HAP-1 (cell line): Measurements from ENCODE around the gene FNDC8.
"Not testable (repeated sequence)": the region's sequence is repeated elsewhere in the genome, so short reads cannot be mapped to it uniquely, and the experiment has no call there.

Experiments
- DNase-seq, 2 experiments: peaks; one replicate each; pipeline ENCODE4 v3.0.0-alpha.2; 2016 to 2020; ENCODE audit warnings: low spot score in 2 of 2
- H3K27me3 ChIP-seq: fragments of 250-450 bp; sonication (Bioruptor Pico); 2 replicates; pipeline ENCODE4 v1.5.1; 2020; ENCODE audit warnings: low read depth, mild to moderate bottlenecking, moderate library complexity
- H3K36me3 ChIP-seq: fragments of 250-450 bp; sonication (Bioruptor Pico); replicated peaks from 2 replicates; pipeline ENCODE4 v1.5.1; 2020; ENCODE audit warnings: mild to moderate bottlenecking
- H3K4me1 ChIP-seq: fragments of 250-450 bp; sonication (Bioruptor Pico); 2 replicates; pipeline ENCODE4 v1.5.1; 2020; ENCODE audit warnings: mild to moderate bottlenecking
- H3K4me3 ChIP-seq: fragments of 250-450 bp; sonication (Bioruptor Pico); 2 replicates; pipeline ENCODE4 v1.5.1; 2020; ENCODE audit warnings: mild to moderate bottlenecking, moderate library complexity
- H3K9me3 ChIP-seq: fragments of 250-450 bp; sonication (Bioruptor Pico); 2 replicates; pipeline ENCODE4 v1.5.1; 2020; ENCODE audit warnings: mild to moderate bottlenecking, moderate library complexity
- in situ Hi-C: fragments of 300-500 bp; cut with MboI; formaldehyde crosslinking; loops from 3 replicates; pipeline ENCODE4 v1.14.3; 2020; ENCODE audit warnings: low sequenced_read_pairs, inconsistent platforms, mixed read lengths

FNDC8 gene

DNA sequence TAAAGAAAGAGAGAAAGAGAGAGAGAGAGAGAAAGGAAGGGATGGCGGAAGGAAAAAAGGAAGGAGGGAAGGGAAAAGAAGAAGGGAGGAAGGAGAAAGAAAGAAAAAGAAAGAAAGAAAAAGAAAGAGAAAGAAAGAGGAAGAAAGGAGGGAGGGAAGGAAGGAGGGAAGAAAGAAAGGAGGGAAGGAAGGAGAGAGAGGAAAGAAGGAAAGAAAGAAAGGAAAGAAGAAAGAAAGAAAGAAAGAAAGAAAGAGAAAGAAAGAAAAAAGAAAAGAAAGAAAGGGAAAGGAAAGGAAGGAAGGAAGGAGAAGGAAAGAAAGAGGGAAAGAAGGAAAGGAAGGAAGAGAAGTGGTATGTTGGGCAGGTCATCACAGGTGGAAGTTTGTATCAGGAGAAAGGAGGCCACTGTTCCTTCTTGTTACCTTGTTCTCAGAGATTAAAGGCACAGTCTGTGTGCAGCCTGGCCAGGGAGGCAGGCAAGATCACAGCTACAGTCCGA, 53.5 kb downstream of the FNDC8 start:
- DNase-seq, result no peak
- Histone ChIP-seq H3K9me3 (no peaks in the 10 kb centered on the region), H3K4me3 (no peak overlapping the region), H3K36me3 (no peaks in the 10 kb centered on the region), H3K27me3 (no peaks in the 10 kb centered on the region), H3K4me1 (no peaks in the 10 kb centered on the region)
- in situ Hi-C loops, result loop anchor here (25.0 kb wide), 1 partner anchor 362 kb away; the partner anchor contains the start of gene SLFN12L

DNA sequence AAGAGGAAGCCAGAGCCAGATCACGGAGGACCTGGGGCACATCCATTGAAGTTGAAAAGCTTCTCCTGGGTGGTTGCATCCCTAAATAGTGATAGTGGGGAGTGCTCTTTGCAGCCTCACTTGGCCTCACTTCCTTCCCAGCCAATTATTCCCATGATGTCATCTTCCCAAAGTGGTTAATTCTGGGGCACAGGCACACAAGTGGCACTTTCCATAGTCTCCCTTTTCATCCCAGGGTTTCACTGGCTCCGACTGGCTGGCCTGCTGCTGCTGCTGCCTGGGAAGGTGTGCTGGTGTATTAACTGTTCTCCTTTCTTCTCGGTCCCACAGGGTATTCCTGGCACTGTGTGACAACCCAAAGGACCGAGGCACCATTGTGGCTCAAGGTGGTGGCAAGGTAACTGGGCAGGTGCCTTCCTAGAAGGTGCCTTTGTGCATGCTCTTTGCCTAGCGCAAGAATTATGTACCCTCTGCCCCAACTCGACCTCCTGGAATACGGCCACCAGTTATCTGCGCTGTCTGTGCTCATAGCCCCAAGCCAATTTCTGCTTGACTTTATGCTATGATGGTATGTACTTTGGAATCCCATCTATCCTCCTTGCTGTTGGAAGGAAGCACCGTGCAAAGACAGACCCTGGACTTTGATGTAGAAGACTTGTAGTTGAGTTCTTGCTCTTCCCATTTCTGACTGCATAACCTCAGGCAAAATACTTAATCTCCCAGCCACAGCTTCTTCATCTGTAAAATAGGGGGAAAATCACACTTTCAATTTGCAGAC, 54.4 kb downstream of the FNDC8 start:
- H3K27me3 ChIP-seq, result no peaks in the 10 kb centered on the region
- no peak overlapping the region for H3K4me3 ChIP-seq
- H3K9me3 ChIP-seq, result no peaks in the 10 kb centered on the region
- in situ Hi-C loops, result no loop called here
- no peaks in the 10 kb centered on the region for H3K36me3 ChIP-seq
- DNase-seq, result no peak
- no peaks in the 10 kb centered on the region for H3K4me1 ChIP-seq

DNA sequence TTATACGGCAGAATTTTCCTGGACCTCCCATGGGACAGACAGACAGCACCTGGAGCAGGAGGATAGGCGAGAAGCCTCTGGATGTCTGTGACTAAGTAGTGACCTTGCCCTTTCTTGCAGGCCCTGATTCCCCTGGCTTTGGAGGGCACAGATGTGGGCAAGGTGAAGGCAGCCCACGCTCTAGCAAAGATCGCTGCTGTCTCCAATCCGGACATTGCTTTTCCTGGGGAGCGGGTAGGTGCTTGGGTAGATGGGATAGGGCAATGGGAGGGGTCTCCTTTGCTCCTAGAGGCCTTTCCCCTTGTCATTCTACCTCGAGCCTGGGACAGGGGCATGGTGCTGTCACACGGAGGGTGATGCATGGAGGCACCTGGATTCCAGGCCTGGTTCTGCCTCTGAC, 55.5 kb downstream of the FNDC8 start:
- no peak overlapping the region for H3K4me3 ChIP-seq
- no peak for DNase-seq
- in situ Hi-C loops, result no loop called here

DNA sequence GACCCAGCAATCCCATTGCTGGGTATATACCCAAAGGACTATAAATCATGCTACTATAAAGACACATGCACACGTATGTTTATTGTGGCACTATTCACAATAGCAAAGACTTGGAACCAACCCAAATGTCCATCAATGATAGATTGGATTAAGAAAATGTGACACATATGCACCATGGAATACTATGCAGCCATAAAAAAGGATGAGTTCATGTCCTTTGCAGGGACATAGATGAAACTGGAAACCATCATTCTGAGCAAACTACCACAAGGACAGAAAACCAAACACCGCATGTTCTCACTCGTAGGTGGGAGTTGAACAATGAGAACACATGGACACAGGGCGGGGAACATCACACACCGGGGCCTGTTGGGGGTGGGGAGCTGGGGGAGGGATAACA, 58.0 kb downstream of the FNDC8 start:
- H3K4me3 ChIP-seq, in situ Hi-C loops: not testable (repeated sequence)

More for the DNA sequence above, 55.5 kb downstream of the FNDC8 start:
- Histone ChIP-seq H3K27me3 (no peaks in the 10 kb centered on the region), H3K36me3 (no peaks in the 10 kb centered on the region), H3K9me3 (no peaks in the 10 kb centered on the region), H3K4me1 (no peaks in the 10 kb centered on the region)

More for the DNA sequence above, 58.0 kb downstream of the FNDC8 start:
- H3K4me1 ChIP-seq, H3K36me3 ChIP-seq, H3K9me3 ChIP-seq, DNase-seq, H3K27me3 ChIP-seq: not testable (repeated sequence)
